Glomerular endothelial cell (primary cell): ENCODE measurements around the gene LAMA5. TPM values are rescaled to one million over a fixed set of nuclear protein-coding genes. Genes with fewer than 3 reads are reported as not detected.

Experiments used
- DNase-seq: peaks from one replicate; pipeline ENCODE4 v3.0.0-alpha.2; 2011; ENCODE audit warnings: low read depth, low spot score; ENCODE audit errors: extremely low read depth
- total RNA-seq: library from RNA; depleted of rRNA; stranded (reverse); fragments of >200 nt; gene quantifications from 2 replicates; pipeline ENCODE4 v1.2.3, GENCODE V29; 2015

LAMA5 gene
- total RNA-seq, 1 donor from 2014 or later = 453 TPM

- no peak for DNase-seq
Measured at GRCh38 chr20:62318400-62319345, 48.4 kb downstream of the LAMA5 start.

DNA sequence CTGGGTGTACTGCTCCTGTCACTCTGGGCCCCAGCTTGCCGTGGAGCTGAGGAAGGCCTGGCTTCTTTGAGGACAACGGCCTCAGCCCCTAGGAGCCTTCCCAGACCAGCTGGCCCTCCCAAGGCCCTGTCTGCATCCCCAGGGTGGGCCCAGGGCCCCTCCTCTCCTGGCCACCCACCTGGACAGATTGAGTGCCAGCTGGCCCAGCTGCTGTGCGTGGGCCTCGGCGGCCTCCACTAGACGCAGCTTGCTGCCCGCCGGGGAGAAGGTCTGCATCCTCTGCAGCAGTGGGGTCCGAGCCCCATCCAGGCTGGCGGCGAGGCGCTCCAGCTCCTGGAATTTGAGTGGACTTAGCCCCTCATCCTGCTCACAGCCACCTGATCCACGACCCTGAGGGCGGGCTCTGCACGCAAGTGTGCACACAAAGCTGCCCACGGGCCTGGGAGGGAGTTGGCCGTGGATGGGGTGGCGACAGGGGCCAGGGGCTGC is 49.9 kb downstream of the LAMA5 start:
- DNase-seq = no peak

DNA sequence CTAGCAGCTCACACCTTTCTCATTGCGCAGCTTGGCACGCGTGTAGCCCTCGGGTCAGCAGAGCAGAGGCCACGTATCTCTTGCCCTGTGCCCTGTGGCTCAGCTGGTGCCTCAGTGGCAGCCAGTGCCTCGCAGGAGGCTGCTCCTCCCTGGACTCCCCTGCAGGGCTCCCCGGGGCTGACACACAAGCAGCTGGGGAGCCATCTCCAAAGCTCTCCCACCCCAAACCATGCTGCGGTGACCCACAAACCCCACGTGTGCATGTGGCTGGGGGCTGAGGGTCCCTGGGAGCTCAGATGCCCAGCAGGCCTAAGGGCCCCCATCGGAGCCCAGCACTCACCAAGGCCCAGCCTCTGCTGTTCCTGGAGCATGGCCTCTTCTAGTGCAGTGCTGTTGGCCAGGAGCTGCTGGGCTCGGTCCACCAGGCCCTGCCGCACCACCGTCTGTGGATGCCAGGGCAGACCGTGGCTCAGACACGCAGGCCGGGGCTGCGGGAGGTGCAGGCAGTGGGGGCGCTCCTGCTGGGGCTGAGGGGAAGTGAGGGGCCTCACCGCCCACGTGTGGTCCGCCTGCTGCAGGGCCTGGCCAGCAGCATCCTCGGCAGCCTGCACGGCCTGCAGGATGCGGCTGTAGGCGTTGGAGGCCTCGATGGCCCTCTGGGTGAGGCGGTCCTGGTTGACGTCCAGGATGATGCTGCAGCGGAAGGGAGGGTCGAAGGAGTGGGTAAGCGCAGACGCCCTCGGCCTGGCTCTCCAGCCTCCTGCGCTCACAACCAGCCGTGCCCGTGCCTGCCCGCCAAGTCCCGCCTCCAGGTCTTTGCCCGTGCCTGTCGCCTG is 50.6 kb downstream of the LAMA5 start:
- no peak for DNase-seq

GRCh38 chr20:62315773-62316172 is 51.3 kb downstream of the LAMA5 start:
- no peak for DNase-seq

GRCh38 chr20:62314711-62315302 is 52.3 kb downstream of the LAMA5 start:
- DNase-seq = no peak

DNA sequence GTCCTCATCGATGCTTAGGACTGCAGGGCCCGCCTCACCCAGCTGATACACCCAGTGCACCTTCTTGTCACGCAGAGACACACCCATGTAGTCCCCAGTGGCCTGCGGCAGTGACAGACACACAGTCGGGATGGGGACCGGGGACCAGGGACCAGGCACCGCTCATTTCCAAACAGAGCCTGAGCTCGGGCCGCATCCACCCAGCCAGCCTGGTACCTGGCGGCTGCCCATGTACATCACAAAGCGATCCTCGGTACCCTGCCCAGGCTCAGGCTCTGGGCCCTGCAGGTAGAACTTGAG is 52.8 kb downstream of the LAMA5 start:
- no peak for DNase-seq

DNA sequence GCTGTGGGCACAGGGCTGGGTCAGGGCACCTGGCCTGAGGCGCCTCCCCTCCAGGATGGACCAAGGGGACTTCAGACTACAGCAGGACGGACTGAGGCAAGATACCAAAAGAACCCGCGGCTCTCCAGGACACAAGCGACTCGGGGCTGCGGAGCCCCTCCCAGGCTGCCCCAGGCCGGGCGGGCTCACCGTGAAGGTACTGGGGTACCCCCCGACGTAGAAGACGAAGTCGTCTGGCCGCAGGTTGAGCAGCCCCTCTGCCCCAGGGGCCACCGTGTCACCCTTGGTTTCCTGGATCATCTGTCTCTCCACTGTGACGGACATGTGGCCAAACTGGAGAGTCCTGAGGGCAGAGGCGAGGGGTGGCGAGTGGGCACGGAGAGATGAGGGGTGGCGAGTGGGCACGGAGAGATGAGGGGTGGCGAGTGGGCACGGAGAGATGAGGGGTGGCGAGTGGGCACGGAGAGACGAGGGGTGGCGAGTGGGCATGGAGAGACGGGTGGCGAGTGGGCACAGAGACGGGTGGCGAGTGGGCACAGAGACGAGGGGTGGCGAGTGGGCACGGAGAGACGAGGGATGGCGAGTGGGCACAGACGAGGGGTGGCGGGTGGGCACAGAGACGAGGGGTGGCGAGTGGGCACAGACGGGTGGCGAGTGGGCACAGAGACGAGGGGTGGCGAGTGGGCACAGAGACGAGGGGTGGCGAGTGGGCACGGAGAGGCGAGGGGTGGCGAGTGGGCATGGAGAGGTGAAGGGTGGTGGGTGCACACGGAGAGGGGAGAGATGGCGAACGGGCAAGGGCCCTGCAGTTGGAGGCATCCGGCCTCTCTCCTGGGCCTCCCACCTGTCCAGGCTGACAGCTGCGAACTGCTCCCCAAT is 53.4 kb downstream of the LAMA5 start:
- DNase-seq = no peak

DNA sequence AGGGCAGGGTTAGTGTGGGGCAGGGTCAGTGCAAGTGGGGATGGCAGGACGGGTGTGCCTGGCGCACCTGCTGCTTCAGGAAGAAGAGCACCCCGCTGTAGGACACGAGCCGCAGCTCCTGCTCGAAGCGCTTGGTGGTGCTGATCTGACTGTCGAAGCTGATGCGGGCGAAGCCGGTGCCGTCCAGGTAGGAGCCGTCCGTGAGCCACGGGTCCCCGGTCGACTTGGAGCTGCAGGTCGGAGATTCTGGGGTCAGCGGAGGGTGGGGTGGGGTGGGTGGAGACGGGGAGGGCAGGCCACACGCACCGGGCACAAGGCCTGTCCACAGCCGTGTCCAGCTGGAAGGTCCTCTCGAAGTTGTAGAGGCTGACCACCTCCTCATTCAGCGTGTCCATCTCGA is 54.1 kb downstream of the LAMA5 start:
- no peak for DNase-seq

DNA sequence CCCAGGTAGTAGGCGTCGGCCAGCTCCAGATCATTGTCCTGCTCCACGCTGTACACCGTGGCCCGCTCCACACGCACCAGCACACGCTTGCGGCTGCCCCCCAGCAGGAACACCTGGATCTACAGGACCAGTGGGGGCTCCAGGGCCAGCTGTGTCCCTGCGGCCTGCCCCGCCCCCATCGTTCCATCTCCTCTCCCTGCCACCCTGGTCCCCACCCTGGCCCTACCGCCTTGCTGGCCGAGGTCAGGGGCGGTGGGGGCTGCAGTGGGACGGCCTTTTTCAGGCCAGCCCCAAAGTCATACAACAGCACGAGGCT is 54.5 kb downstream of the LAMA5 start:
- DNase-seq = no peak

DNA sequence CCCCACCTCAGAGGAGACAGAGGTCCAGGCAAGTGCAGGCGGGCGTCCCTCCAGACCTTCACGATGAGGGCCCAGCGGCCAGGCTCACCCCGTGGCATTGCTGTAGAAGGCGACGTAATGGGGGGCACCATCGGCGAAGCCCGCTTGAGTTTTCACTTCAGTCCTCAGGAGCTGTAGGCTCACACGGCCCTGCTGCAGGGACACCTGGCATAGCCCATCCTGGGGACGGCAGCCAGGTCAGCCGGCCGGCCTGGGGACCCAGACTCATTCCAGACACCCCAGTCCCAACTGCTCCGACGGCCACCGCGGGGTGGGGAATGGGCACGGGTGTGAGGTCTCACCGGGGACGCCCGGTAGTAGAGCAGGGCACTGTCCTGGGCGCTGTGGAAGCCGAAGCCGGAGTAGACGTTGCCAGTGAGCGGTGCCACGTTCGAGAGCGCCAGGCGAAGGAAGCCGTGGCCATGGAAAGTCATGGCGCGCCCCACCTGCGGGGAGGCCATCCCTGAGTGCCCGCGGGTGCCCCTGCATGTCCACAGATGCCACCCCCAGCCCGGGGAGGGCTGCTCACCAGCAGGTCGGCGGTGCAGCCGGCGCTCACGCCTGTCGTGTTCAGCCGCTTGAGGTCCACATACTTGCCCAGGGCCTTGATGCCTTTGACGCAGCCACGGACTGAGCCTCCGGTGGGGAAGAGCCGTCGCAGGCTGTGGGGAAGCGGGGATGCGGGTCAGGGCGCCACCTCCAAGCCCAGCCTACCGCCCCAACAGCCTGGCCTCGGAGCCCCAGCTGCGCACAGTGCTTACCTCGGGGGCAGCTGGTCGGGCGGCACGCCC is 55.1 kb downstream of the LAMA5 start:
- no peak for DNase-seq

- no peak for DNase-seq
Measured at GRCh38 chr20:62311150-62311549, 56.0 kb downstream of the LAMA5 start.

DNA sequence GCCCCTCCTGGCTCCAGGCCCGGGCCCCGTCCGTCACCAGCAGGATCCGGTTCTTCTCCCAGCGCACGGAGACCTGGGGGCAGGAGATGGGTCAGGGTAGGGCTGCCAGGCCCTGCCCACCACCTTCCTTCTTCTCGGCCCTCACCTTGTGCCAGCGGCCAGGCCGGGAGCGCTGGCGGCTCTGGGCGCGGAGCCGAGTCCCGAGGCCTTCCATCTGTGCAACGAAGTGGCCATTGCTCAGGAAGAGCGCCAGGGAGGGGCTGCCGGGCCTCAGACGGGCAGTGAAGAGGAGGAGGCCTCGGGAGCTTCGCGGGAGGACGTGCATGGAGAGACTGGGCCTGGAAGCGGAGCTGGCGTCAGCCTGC is 56.4 kb downstream of the LAMA5 start:
- no peak for DNase-seq

GRCh38 chr20:62309947-62310756 is 57.0 kb downstream of the LAMA5 start:
- DNase-seq = no peak

DNA sequence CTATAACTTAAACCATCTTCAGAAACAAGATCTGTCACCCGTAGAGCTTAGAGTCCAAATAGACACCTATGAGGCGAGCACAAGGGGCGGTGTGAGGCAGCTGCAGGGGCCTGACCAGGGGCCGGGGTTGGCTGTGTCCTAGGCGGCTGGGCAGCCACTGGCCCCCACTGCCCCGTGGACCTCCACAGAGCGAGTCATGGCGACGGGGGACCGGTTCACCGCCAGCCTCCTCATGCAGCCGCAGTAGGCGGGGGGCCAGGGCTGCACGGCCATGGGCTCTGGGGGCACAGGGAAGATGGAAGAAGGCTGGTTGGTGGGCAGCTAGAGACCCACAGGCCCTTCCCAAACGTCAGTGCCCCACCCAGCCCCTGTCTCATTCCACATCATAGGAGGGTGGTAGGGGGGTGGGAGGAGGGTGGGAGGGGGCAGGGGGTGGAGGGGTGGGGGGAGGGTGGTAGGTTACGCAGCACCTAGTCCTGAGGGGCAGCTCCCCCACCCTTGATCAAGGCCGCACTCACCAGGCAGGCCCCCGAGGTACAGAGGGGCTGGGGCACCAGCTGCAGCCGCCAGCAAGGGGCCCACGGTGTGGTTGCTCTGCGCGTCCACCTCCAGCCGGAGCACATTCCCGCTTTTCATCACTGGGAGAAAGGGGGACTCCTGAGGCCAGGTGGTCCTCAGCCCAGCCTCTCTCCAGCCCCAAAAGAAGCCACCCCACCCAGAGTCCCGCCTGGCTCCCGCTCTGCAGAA is 57.7 kb downstream of the LAMA5 start:
- DNase-seq = no peak

DNA sequence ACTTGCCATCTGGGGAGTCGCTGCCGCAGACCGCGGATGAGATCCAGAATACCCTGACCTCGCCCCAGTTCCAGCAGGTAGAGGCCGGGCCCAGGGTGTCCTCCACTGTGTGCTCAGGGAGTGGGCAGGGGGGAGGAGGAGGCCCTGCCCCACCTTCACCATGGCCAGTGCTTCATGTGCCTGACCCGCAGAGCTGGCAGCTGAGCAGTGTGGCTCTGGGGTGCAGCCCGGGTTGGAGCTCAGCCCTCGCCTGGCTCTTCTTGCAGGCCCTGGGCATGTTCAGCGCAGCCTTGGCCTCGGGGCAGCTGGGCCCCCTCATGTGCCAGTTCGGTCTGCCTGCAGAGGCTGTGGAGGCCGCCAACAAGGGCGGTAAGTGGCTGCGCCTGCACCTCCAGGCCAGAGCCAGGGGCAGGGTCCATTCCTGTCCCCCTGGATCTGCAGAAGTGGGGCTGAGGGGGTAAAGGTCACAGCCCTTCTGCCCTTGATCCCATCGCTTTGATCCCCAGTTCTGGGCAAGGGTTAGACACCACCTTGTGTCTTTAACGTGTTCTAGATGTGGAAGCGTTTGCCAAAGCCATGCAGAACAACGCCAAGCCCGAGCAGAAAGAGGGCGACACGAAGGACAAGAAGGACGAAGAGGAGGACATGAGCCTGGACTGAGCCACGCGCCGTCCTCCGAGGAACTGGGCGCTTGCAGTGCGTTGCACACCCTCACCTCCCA is 58.9 kb downstream of the LAMA5 start:
- no peak for DNase-seq

DNA sequence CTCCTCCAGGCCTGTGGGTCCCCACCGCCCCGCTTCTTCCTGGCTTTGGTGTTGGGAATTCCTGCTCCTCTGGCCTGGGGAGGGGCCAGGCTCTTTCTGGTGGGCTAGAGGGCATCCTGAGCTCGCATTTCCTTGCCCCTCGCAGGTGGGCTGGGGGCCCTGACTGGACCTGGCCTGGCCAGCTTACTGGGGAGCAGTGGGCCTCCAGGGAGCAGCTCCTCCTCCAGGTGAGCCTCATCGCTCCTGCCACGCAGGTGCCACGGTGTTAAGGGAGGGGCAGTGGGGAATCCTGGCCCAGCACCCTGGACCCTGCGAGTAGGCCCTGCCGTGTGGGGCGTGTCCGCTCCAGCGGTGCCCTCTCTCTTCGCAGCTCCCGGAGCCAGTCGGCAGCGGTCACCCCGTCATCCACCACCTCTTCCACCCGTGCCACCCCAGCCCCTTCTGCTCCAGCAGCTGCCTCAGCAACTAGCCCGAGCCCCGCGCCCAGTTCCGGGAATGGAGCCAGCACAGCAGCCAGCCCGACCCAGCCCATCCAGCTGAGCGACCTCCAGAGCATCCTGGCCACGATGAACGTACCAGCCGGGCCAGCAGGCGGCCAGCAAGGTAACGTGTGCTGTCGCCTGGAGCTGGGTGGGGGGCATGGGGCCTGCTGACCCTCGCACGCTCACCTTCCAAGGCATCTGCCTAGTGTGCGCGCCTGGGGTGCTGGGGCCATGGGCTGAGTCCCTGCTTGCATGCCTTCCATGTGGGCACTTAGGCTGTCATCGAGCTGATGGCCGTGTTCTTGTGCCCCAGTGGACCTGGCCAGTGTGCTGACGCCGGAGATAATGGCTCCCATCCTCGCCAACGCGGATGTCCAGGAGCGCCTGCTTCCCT is 59.6 kb downstream of the LAMA5 start:
- no peak for DNase-seq
